ENCODE results near the gene PRDX5.

DNA sequence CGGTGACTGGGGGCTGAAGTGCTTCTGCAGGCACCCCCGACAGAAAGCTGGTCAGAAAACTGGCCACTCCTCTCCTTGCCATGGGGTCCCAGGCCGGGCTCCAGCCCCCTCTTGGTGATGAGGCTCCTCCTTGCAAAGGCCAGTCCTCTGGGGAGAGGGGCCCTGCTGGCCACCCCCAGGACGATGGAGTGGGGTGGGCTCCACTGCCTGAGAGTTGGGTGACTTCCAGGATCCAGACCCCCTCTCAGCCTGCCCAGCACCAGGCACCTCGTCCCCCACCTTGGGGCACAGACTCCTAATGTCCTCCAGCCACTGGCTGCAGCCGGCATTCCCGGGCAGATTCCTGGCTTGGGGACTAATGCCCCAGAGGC is 40.6 kb downstream of the PRDX5 start:
- TF ChIP-seq, protein P1, sequence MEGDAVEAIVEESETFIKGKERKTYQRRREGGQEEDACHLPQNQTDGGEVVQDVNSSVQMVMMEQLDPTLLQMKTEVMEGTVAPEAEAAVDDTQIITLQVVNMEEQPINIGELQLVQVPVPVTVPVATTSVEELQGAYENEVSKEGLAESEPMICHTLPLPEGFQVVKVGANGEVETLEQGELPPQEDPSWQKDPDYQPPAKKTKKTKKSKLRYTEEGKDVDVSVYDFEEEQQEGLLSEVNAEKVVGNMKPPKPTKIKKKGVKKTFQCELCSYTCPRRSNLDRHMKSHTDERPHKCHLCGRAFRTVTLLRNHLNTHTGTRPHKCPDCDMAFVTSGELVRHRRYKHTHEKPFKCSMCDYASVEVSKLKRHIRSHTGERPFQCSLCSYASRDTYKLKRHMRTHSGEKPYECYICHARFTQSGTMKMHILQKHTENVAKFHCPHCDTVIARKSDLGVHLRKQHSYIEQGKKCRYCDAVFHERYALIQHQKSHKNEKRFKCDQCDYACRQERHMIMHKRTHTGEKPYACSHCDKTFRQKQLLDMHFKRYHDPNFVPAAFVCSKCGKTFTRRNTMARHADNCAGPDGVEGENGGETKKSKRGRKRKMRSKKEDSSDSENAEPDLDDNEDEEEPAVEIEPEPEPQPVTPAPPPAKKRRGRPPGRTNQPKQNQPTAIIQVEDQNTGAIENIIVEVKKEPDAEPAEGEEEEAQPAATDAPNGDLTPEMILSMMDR (IDR thresholded peaks at IDR 0.05; ENCODE audit: low read length): no peak
- no peak for TF ChIP-seq EZH2 (IDR thresholded peaks at IDR 0.05; ENCODE audit: borderline replicate concordance, low read length)

Measured in OCI-LY1 (cell line).